Measurements from ENCODE around the gene TLX3.

Gene TLX3

GRCh38 chr5:171306166-171306565 is 2.9 kb upstream of the TLX3 start:
- no peak for DNase-seq (ENCODE audit: low spot score)

- no peak for DNase-seq (ENCODE audit: low spot score)
Measured at GRCh38 chr5:171306781-171307591, 2.1 kb upstream of the TLX3 start.

GRCh38 chr5:171307789-171308452 is 1.1 kb upstream of the TLX3 start:
- no peak for DNase-seq (ENCODE audit: low spot score)

GRCh38 chr5:171309276-171310211 is 496 bp downstream of the TLX3 start:
- DNase-seq (ENCODE audit: low spot score), result no peak

GRCh38 chr5:171310212-171310818 is 1.3 kb downstream of the TLX3 start:
- DNase-seq (ENCODE audit: low spot score), result no peak

GRCh38 chr5:171310819-171311321 is 1.8 kb downstream of the TLX3 start:
- no peak for DNase-seq (ENCODE audit: low spot score)

- DNase-seq (ENCODE audit: low spot score), result no peak
Measured at GRCh38 chr5:171311322-171312077, 2.5 kb downstream of the TLX3 start.

- DNase-seq (ENCODE audit: low spot score), result no peak
Measured at GRCh38 chr5:171312129-171312974, 3.3 kb downstream of the TLX3 start.

GRCh38 chr5:171313481-171314206 is 4.6 kb downstream of the TLX3 start:
- DNase-seq (ENCODE audit: low spot score), result no peak

- DNase-seq (ENCODE audit: low spot score), result no peak
Measured at GRCh38 chr5:171314728-171315385, 5.8 kb downstream of the TLX3 start.

- DNase-seq (ENCODE audit: low spot score), result no peak
Measured at GRCh38 chr5:171315386-171315891, 6.4 kb downstream of the TLX3 start.

GRCh38 chr5:171315925-171316257 is 6.8 kb downstream of the TLX3 start:
- no peak for DNase-seq (ENCODE audit: low spot score)

GRCh38 chr5:171316258-171317121 is 7.4 kb downstream of the TLX3 start:
- no peak for DNase-seq (ENCODE audit: low spot score)

GRCh38 chr5:171317230-171317629 is 8.2 kb downstream of the TLX3 start:
- no peak for DNase-seq (ENCODE audit: low spot score)

- DNase-seq (ENCODE audit: low spot score), result no peak
Measured at GRCh38 chr5:171318026-171318425, 9.0 kb downstream of the TLX3 start.

GRCh38 chr5:171321447-171321846 is 12.4 kb downstream of the TLX3 start:
- DNase-seq (ENCODE audit: low spot score), result no peak

- DNase-seq (ENCODE audit: low spot score), result no peak
Measured at GRCh38 chr5:171322527-171322926, 13.5 kb downstream of the TLX3 start.

GRCh38 chr5:171323007-171323406 is 14.0 kb downstream of the TLX3 start:
- DNase-seq (ENCODE audit: low spot score), result no peak
